ENCODE measurements around the gene ARHGAP33.

DNA sequence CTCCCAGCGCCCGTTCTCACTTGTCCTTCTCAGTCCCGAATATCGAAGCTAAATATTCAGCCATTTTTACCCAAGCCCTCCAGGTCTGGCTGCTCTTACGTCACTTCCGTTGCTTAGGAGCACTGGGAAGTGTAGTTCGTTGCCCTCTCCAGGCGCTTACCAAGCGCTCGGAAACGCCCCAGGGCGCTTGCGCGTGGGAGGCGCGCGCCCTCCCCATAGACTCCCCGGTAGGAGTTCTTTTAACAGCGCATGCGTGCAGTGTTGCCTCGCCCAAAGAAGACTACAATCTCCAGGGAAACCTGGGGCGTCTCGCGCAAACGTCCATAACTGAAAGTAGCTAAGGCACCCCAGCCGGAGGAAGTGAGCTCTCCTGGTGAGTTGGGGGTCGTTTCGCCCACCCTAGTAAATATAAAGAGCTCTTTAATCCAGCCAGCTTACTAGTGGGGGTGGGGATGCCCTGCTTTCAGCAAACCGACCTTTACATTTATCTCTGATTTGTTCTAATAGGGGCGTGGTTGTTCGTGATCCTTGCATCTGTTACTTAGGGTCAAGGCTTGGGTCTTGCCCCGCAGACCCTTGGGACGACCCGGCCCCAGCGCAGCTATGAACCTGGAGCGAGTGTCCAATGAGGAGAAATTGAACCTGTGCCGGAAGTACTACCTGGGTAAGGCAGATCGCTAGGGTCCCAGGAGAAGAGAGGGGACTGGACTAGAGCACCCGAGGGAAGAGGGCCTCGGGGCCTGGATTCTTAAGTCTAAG lies 29.9 kb upstream of the ARHGAP33 start, which contains the start of the genes PSENEN and U2AF1L4:
- TF ChIP-seq, protein P1, sequence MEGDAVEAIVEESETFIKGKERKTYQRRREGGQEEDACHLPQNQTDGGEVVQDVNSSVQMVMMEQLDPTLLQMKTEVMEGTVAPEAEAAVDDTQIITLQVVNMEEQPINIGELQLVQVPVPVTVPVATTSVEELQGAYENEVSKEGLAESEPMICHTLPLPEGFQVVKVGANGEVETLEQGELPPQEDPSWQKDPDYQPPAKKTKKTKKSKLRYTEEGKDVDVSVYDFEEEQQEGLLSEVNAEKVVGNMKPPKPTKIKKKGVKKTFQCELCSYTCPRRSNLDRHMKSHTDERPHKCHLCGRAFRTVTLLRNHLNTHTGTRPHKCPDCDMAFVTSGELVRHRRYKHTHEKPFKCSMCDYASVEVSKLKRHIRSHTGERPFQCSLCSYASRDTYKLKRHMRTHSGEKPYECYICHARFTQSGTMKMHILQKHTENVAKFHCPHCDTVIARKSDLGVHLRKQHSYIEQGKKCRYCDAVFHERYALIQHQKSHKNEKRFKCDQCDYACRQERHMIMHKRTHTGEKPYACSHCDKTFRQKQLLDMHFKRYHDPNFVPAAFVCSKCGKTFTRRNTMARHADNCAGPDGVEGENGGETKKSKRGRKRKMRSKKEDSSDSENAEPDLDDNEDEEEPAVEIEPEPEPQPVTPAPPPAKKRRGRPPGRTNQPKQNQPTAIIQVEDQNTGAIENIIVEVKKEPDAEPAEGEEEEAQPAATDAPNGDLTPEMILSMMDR (IDR thresholded peaks at IDR 0.05 in 8 of 11, conservative IDR thresholded peaks at IDR 0.05 in 3 of 11), result peak in 6 of 11 experiments; percentile 8 to 53 (median 21)
- peak; percentile 73 to 87 (median 84) for TF ChIP-seq POLR2AphosphoS5 (IDR thresholded peaks at IDR 0.05)
- TF ChIP-seq POLR2A (IDR thresholded peaks at IDR 0.05), result peak in 1 of 3 donors; percentile 62
